Pulmonary artery endothelial cell (primary cell): ENCODE measurements around the gene ZNF490. TPM values are rescaled to one million over a fixed set of nuclear protein-coding genes. Genes with fewer than 3 reads are reported as not detected.

ENCODE experiments used
- DNase-seq: peaks from one replicate; pipeline ENCODE4 v3.0.0-alpha.2; 2011; ENCODE audit warnings: low read depth, low spot score
- total RNA-seq: library from RNA; depleted of rRNA; stranded (reverse); fragments of >200 nt; gene quantifications from 2 replicates; pipeline ENCODE4 v1.2.3, GENCODE V29; 2014

ZNF490 gene
- total RNA-seq, 1 donor from 2014 or later: 6.0 TPM

DNA sequence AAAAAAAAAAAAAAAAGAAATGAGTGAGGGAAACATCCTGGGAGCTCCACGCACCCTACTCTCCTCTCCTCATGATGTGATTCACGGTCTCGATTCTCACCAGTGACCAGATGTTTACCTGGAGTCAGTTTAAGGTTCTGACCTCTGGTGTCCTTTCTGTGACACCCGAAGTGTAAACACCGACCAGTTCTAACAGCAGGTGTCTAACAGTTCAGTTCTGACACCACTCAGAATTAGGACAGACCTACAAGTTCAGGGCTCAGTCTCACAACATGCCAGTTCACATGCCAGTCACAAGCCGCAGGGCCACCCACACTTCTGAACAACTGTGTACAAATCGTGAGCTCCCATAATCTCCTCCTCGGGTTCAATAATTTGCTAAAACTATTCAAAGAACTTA, 65.3 kb downstream of the ZNF490 start:
- DNase-seq: no peak

DNA sequence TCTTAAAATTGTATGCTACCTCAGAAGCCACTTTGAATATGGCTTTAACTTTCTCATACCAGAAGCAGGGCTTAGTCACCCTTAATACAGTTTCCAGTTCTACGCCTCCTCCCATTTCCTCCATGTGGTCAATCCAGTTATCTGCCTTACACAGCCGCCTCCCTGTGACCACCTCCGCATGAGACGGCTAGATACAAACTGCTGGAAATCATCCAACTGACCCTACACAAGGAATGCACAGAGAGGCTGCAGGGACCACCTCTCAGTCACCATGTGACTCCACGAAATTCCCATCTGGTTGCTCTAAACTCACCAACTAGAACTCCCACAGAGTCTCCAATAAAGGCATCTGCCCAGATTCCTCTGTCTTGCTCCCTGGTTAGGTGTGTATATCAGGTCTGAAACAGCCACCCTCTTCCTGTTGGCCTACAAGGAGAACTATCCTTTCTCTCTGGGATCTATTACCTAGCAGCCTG, 66.2 kb downstream of the ZNF490 start:
- DNase-seq: peak; percentile 65

GRCh38 chr19:12543855-12544254, 66.8 kb downstream of the ZNF490 start:
- DNase-seq: no peak

Other genes starting within 250 kb of the ZNF490 start
- 0.92 and 2.8 TPM in 2 replicates for gene ZNF442, start 245.1 kb downstream of the ZNF490 start, total RNA-seq
- gene ZNF799, start 209.5 kb downstream of the ZNF490 start, total RNA-seq: 4.4 and 6.1 TPM in 2 replicates
- 3.6 and 6.0 TPM in 2 replicates for gene ZNF443, start 169.8 kb downstream of the ZNF490 start, total RNA-seq
- gene ZNF709, start 126.0 kb downstream of the ZNF490 start, total RNA-seq: 2.6 and 3.9 TPM in 2 replicates
- gene ZNF564, start 59.3 kb downstream of the ZNF490 start, total RNA-seq: 6.8 and 9.1 TPM in 2 replicates
- 17.4 and 19.4 TPM in 2 replicates for gene ZNF791, start 107 bp upstream of the ZNF490 start, total RNA-seq
- gene MAN2B1, start 55.9 kb upstream of the ZNF490 start, total RNA-seq: 27.1 and 41.5 TPM in 2 replicates
- 7.5 and 10.9 TPM in 2 replicates for gene WDR83, start 56.0 kb upstream of the ZNF490 start, total RNA-seq
- 58.6 and 60.9 TPM in 2 replicates for gene DHPS, start 71.1 kb upstream of the ZNF490 start, total RNA-seq
- not detected in 2 replicates for gene GNG14, start 77.2 kb upstream of the ZNF490 start, total RNA-seq
- 8.4 and 14.8 TPM in 2 replicates for gene FBXW9, start 85.8 kb upstream of the ZNF490 start, total RNA-seq
- gene TNPO2, start 113.1 kb upstream of the ZNF490 start, total RNA-seq: 23.9 and 31.4 TPM in 2 replicates
- gene TRIR, start 123.9 kb upstream of the ZNF490 start, total RNA-seq: 161 and 169 TPM in 2 replicates
- 113 and 115 TPM in 2 replicates for gene GET3, start 126.7 kb upstream of the ZNF490 start, total RNA-seq
- not detected in 2 replicates for gene BEST2, start 141.0 kb upstream of the ZNF490 start, total RNA-seq
- 11.4 and 11.5 TPM in 2 replicates for gene HOOK2, start 164.7 kb upstream of the ZNF490 start, total RNA-seq
- gene JUNB, start 180.7 kb upstream of the ZNF490 start, total RNA-seq: 33.4 and 41.1 TPM in 2 replicates
- gene PRDX2, start 191.0 kb upstream of the ZNF490 start, total RNA-seq: 186 and 250 TPM in 2 replicates
- gene THSD8, start 191.3 kb upstream of the ZNF490 start, total RNA-seq: 0.13 TPM in 1 of 2 replicates, not detected in the other
- 34.7 and 50.5 TPM in 2 replicates for gene RNASEH2A, start 195.8 kb upstream of the ZNF490 start, total RNA-seq
- gene RTBDN, start 223.8 kb upstream of the ZNF490 start, total RNA-seq: not detected in 2 replicates
- 0.18 and 0.59 TPM in 2 replicates for gene MAST1, start 227.7 kb upstream of the ZNF490 start, total RNA-seq